Myocyte (in vitro differentiated cells): ENCODE results near the gene AADACL4. TPM values are rescaled to one million over a fixed set of nuclear protein-coding genes. Genes with fewer than 3 reads are reported as not detected.
A peak's percentile ranks its signal among the peaks of the same experiment; 100 is the strongest.

Source experiments
- DNase-seq: peaks from one replicate; pipeline ENCODE4 v3.0.0-alpha.2; 2012; ENCODE audit warnings: low read depth
- total RNA-seq: library from RNA; depleted of rRNA; stranded (reverse); fragments of >200 nt; gene quantifications from 2 replicates; pipeline ENCODE4 v1.2.3, GENCODE V29; 2014

The AADACL4 gene
- total RNA-seq, 1 donor from 2014 or later, result not detected

- DNase-seq, result no peak
These were observed 32.9 kb upstream of the AADACL4 start for GRCh38 chr1:12610941-12611340.

DNA sequence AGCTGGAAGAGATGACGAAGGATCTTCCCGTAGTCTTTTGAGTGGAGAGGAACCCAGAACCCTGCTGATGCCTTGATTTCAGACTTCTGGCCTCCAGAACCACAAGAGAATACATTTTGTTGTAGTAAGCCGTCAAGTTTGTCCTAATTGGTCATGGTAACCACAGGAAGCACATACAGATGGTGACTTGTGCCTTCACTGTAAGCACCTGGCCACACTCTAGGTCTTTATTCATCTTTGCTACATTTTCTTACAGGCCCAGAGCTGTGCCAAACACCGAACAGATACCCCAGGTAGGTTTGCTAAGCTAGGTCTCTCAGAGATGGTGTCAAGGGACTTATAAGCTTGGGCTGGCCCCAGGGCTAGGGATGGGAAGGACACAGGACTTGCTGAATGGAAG lies 30.7 kb upstream of the AADACL4 start:
- no peak for DNase-seq

GRCh38 chr1:12614402-12615158 lies 29.3 kb upstream of the AADACL4 start:
- no peak for DNase-seq

GRCh38 chr1:12615159-12615864 lies 28.6 kb upstream of the AADACL4 start:
- no peak for DNase-seq

GRCh38 chr1:12615865-12616708 lies 27.8 kb upstream of the AADACL4 start:
- peak; percentile 68 for DNase-seq

- no peak for DNase-seq
These were observed 27.0 kb upstream of the AADACL4 start for GRCh38 chr1:12616709-12617373.

DNA sequence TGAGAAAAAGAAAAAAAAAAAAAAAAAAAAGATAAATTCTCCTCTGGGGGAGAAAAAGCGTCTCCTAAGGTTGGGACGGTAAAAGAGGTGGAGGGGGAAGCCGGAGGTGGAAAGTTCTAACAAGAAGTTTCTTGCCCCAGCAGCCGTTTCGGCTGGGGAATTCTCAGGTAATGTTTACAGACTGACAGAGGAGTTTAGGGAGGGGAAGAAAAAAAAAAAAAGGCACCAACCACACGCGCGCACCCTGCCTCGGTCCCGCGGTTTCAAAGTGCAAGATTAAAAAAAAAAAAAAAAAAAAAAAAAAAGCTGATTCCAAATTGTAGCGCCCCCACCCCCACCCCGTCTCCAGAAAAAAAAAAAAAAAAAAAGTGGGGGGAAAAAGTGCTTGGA lies 26.4 kb upstream of the AADACL4 start:
- DNase-seq, result no peak

GRCh38 chr1:12617901-12618660 lies 25.8 kb upstream of the AADACL4 start, which contains the start of gene DHRS3:
Gene DHRS3 (minus strand): TSS chr1:12618210. CDS start chr1:12617348, 862 bp downstream.
- DNase-seq, result no peak

DNA sequence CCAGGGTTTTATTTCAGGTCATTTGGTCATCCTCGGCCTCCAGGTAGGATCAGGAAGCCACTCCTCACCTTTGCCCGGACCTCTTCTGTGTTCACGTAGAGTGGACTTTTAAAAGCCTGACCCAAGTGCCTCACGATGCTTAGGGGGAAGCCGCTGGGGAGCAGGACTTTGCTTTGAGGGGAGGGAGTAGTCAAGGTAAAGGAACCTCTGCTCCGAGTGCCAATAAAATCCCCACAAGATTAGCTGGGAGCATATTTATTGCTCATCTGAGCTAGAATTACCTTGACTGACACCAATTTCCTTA lies 25.3 kb upstream of the AADACL4 start:
- DNase-seq, result no peak

DNA sequence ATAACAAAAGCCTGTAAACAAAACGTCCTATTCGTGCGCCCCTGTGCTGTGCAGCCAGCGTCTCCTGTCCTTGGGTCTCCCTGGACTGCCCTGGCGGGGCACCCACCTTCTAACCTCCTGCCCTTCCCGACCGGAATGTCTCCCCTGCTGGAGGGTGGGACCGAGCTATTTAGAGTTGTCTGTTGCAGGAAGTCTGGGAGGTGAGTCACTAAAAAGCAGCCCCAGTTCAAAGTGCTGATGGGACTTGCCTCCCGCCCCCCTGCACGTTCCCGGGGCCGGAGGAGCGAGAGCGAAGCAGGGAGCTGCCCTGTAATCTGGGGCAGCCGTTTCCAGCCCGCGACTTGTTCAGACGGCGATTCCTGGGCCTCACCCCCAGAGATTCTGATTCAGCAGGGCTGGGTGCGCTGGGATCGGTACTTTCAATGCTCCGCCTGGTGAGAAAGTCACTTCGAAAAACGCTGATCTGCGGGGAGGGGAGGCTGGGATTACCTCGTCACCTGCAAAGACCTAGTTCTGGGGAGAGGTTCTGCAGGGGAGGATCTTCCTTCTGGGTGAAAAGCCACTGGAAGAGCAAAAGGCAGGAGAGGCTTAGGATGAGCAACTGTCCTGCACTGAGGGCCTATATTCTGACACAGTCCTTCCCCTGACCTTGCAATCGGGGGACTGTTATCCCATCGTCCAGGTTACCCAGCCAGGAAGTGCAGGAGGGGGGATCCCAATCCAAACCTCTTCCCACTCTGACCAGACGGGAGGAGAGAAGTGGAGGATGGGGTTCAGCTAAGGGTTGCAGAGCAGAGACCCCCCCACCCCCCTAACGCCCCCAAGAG lies 24.7 kb upstream of the AADACL4 start:
- peak; percentile 66 for DNase-seq

- DNase-seq, result peak; percentile 88
These were observed 23.9 kb upstream of the AADACL4 start for GRCh38 chr1:12619792-12620487.

GRCh38 chr1:12620488-12620865 lies 23.4 kb upstream of the AADACL4 start:
- peak; percentile 64 for DNase-seq

- no peak for DNase-seq
These were observed 23.0 kb upstream of the AADACL4 start for GRCh38 chr1:12620931-12621330.

DNA sequence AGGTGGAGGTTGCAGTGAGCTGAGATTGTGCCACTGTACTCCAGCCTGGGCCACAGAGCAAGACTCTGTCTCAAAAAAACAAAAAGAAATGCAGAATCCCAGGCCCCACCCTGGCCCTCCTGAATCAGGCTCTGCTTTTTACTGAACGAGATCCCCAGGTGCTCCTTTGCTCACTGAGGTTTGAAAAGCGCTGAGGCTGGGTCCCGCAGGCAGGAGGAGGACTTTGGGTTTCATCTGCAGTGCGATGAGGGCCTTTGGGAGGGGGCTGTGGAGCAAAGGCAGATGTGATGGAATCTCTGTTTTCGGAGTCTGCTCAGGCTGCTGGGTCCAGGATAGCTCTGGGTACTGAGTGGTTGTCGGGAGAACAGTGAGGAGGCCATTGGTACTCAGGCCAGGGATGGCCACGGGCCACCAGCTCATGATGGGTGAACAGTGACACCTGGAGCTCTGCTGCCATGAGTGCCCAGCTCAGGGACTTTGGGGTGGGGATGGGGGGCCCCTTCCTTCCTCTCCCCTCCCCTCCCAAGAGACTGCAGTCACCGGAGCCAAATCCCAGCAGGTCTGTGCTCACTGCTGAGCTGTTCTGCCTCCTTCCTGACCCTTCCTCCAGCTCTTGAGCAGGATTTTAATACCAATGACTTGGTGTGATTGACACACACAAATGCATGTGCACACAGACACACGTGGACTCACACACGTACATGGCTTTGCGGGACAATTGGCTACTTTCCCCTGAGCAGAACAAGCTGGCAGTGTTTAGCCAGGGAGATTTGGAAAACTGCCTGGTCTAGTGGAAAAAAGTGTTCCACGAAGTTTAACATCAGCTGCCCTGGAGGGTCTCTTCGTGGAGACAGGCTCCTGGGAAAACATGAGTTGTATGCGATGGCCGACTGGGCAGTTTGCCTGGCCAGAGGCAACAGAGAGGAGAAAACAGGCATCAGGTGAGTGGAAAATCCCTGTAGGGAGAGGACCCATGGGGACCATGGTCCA lies 22.2 kb upstream of the AADACL4 start:
- peak; percentile 40 for DNase-seq

- DNase-seq, result no peak
These were observed 21.4 kb upstream of the AADACL4 start for GRCh38 chr1:12622506-12622905.

GRCh38 chr1:12625276-12625675 lies 18.6 kb upstream of the AADACL4 start:
- no peak for DNase-seq

- DNase-seq, result no peak
These were observed 17.0 kb upstream of the AADACL4 start for GRCh38 chr1:12626888-12627287.

DNA sequence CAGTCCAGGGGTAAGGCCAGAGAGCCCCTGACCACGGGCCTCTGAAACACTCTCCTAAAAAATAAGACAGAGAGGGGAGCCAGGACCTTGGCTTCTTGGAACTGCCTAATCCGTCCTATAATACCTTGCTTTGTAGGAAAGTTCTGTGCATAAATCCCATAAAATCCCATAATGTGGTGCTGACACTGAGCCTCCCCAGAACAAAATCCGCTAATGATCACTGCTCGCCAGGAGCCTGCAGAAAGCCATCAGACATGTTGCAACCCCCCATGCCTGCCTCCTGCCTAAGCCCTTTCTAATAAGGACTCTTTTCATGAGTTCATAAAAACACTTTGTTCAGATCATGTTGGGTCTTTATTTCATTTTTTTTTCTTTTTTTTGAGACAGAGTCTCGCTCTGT lies 16.6 kb upstream of the AADACL4 start:
- no peak for DNase-seq
